Colonic mucosa (tissue), 4 donors: ENCODE data around the gene OR2L8. TPM values are rescaled to one million over a fixed set of nuclear protein-coding genes. Genes with fewer than 3 reads are reported as not detected.

Experiments used
- DNase-seq: peaks from one replicate; pipeline ENCODE4 v3.0.0-alpha.2; 2020
- H3K27ac ChIP-seq: fragments of 200-600 bp; one replicate; pipeline ENCODE4 v1.8.0; 2021
- H3K27me3 ChIP-seq: fragments of 200-600 bp; one replicate; pipeline ENCODE4 v1.8.0; 2021
- H3K36me3 ChIP-seq: fragments of 200-600 bp; one replicate; pipeline ENCODE4 v1.8.0; 2021
- H3K4me1 ChIP-seq: fragments of 200-600 bp; one replicate; pipeline ENCODE4 v1.8.0; 2021; ENCODE audit warnings: mild to moderate bottlenecking
- H3K4me3 ChIP-seq: fragments of 200-600 bp; one replicate; pipeline ENCODE4 v1.8.0; 2021
- H3K9ac ChIP-seq, 2 donors: one replicate each; pipeline ENCODE4 v1.7.0; 2013; ENCODE audit warnings: control low read depth in 2 of 2, low read depth in 2 of 2, low read length in 2 of 2
- H3K9me3 ChIP-seq: fragments of 200-600 bp; one replicate; pipeline ENCODE4 v1.8.0; 2021
- intact Hi-C: fragments of 100-400 bp; cut with DNase I; formaldehyde crosslinking; loops from one replicate; pipeline ENCODE4 v1.14.1; 2022
- total RNA-seq, 2 donors: library from RNA; stranded (reverse); fragmentation: NEBNext Ultra II Directional in 1 of 2; extraction: Animal tissue kit (Norgen Biotek cat#: 25700) in 1 of 2; gene quantifications; one replicate each; pipeline ENCODE4 v1.2.1, GENCODE V29; 2021
- TF ChIP-seq, protein P1 (sequence below): fragments of 200-600 bp; IDR thresholded peaks from one replicate; pipeline ENCODE4 v1.8.0; 2022; ENCODE audit warnings: antibody characterized with exemption, mild to moderate bottlenecking
- donor health status: healthy.
- donor health status: DM: no; HTN: no; CAD: no.
- donor health status: DM: no; HTN: no; CAD: no.

The OR2L8 gene, protein sequence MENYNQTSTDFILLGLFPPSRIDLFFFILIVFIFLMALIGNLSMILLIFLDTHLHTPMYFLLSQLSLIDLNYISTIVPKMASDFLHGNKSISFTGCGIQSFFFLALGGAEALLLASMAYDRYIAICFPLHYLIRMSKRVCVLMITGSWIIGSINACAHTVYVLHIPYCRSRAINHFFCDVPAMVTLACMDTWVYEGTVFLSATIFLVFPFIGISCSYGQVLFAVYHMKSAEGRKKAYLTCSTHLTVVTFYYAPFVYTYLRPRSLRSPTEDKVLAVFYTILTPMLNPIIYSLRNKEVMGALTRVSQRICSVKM
- total RNA-seq, result not detected

DNA sequence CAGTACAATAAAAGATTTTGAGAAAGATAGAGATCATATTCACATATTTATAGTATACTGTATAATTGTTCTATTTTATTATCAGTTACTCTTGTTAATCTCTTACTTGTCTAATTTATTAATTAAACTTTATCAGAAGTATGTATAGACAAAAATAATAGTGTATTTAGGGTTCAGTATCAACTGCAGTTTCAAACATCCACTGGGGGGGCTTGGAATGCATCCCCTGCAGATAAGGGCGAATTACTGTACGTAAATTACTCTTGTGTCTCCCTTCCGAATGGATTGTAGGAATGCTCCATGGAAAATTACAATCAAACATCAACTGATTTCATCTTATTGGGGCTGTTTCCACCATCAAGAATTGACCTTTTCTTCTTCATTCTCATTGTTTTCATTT is at the start of gene OR2L8:
Gene OR2L8, plus strand, starts transcription at position 301 of the 400 bp plus-strand sequence. Its CDS starts 0 bp downstream, at position 301.
- Histone ChIP-seq H3K4me1 (no peaks in the 10 kb centered on the region), H3K36me3 (no peaks in the 10 kb centered on the region), H3K27me3 (no peaks in the 10 kb centered on the region), H3K9me3 (no peaks in the 10 kb centered on the region), H3K27ac (no peak within 1 kb of the TSS), H3K4me3 (no peak within 1 kb of the TSS), H3K9ac (no peak within 1 kb of the TSS)
- DNase-seq, result no peak
- intact Hi-C loops, result no loop called here
- TF ChIP-seq, protein P1, sequence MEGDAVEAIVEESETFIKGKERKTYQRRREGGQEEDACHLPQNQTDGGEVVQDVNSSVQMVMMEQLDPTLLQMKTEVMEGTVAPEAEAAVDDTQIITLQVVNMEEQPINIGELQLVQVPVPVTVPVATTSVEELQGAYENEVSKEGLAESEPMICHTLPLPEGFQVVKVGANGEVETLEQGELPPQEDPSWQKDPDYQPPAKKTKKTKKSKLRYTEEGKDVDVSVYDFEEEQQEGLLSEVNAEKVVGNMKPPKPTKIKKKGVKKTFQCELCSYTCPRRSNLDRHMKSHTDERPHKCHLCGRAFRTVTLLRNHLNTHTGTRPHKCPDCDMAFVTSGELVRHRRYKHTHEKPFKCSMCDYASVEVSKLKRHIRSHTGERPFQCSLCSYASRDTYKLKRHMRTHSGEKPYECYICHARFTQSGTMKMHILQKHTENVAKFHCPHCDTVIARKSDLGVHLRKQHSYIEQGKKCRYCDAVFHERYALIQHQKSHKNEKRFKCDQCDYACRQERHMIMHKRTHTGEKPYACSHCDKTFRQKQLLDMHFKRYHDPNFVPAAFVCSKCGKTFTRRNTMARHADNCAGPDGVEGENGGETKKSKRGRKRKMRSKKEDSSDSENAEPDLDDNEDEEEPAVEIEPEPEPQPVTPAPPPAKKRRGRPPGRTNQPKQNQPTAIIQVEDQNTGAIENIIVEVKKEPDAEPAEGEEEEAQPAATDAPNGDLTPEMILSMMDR, result no peak

DNA sequence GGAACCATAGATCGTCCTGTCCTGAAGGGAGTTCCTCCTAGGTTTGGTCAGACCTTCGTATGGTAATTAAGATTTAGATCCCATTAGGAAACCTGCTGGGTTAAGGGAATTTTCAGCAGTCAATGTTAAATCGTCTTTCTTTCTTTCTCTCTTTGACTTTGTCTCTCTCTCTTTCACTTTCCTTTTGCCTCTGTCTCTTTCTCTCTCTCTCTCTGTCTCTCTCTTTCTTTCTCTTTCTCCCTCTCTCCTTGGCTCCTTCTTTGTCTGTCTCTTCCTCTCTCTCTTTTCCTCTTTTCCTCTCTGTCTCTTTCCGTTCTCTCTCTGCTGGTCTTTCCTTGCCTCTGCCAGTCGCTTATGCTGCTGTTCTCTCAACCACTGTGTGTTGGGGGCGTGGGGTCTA is 44.5 kb upstream of the OR2L8 start:
- intact Hi-C loops, result no loop called here
- Histone ChIP-seq H3K4me3 (no peak overlapping the region), H3K4me1 (no peaks in the 10 kb centered on the region), H3K27me3 (no peaks in the 10 kb centered on the region), H3K36me3 (no peaks in the 10 kb centered on the region), H3K9me3 (no peaks in the 10 kb centered on the region), H3K9ac (no peak overlapping the region), H3K27ac (no peak overlapping the region)
- no peak for DNase-seq
- TF ChIP-seq, protein P1, result no peak

DNA sequence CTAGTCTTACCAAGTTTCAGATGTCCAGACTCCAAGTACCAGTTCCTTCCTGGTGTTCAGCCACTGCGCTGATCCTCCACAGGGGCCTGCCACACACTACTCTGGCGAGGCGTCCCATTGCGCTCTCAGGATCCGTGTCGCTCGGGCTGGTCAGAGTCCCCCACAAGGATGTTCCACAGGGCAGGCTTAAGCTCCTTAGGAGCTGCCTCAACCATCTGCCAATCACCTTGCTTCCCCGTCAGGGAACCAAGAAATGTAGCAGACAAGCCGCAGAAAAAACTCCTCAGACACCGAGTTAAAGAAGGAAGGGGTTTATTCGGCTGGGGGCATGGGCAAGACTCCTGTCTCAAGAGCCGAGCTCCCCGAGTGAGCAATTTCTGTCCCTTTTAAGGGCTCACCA is 43.5 kb upstream of the OR2L8 start:
- no peak overlapping the region for H3K27ac ChIP-seq
- no peak for DNase-seq
- H3K4me1 ChIP-seq, result no peaks in the 10 kb centered on the region
- no peak overlapping the region for H3K4me3 ChIP-seq
- TF ChIP-seq, protein P1, result no peak
- no peaks in the 10 kb centered on the region for H3K27me3 ChIP-seq
- H3K9me3 ChIP-seq, result no peaks in the 10 kb centered on the region
- intact Hi-C loops, result no loop called here
- no peak overlapping the region for H3K9ac ChIP-seq
- no peaks in the 10 kb centered on the region for H3K36me3 ChIP-seq

DNA sequence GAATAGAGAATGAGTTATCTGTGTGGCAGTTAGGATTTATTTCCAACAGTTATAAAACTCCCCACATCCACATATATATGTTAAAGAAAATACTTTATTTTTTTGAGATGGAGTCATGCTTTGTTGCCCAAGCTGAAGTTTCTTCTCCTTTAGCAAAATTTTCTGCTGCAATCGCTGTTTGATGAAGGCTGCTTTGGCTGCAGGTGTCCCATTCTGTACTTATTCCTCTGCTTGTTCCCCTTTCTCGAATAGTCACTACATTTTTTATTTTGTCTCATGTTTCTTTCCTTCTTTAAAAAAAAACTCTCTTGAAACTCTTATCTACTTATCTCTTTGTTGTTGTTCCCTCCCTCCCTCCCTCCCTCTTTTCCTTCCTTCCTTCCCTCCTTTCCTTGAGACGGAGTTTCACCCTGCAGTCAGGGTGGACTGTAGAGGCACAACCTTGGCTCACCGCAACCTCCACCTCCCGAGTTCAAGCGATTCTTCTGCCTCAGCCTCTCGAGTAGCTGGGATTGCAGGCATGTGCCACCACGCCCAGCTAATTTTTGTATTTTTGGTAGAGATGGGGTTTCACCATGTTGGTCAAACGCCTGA is 42.7 kb upstream of the OR2L8 start:
- no peak overlapping the region for H3K9ac ChIP-seq
- H3K4me3 ChIP-seq, result no peak overlapping the region
- intact Hi-C loops, result no loop called here
- no peak for DNase-seq
- H3K27me3 ChIP-seq, result no peaks in the 10 kb centered on the region
- H3K9me3 ChIP-seq, result no peaks in the 10 kb centered on the region
- H3K36me3 ChIP-seq, result no peaks in the 10 kb centered on the region
- TF ChIP-seq, protein P1, result no peak
- no peak overlapping the region for H3K27ac ChIP-seq
- no peaks in the 10 kb centered on the region for H3K4me1 ChIP-seq

DNA sequence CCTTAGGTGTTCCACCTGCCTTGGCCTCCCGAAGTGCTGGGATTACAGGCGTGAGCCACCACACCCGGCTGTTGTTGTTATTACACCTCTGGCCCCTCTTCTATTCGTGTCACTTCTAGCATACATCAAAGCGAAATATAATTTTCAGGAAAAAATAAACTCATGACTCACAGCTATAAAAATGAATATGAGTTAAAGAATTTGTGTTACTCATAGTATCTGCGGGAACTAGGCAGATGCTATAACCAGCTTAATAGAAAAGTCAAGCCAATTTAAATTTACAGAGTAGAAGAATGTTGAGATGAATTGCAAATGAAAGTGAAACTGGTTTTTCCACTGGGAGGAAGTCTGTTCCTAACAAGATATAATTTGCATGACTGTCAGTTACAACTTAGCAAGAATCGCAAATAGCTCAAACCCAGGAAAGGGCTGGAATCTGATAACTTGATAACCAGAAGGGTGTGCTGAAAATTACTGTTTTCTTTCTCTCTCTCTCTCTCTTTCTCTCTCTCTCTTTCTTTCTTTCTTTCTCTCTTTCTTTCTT is 42.1 kb upstream of the OR2L8 start:
- H3K9ac ChIP-seq, result no peak overlapping the region
- no peaks in the 10 kb centered on the region for H3K27me3 ChIP-seq
- no peak overlapping the region for H3K4me3 ChIP-seq
- intact Hi-C loops, result no loop called here
- H3K9me3 ChIP-seq, result no peaks in the 10 kb centered on the region
- DNase-seq, result no peak
- TF ChIP-seq, protein P1, result no peak
- no peak overlapping the region for H3K27ac ChIP-seq
- H3K36me3 ChIP-seq, result no peaks in the 10 kb centered on the region
- H3K4me1 ChIP-seq, result no peaks in the 10 kb centered on the region
